Effector memory CD4-positive, alpha-beta T cell (primary cell): ENCODE measurements around the gene OBSCN.
"Not testable (repeated sequence)": the region's sequence is repeated elsewhere in the genome, so short reads cannot be mapped to it uniquely, and the experiment has no call there.

Experiments used
- DNase-seq, 3 donors: peaks; one replicate each; pipeline ENCODE4 v3.0.0-alpha.2; 2020
- H3K27ac ChIP-seq: 2 replicates; pipeline ENCODE4 v1.7.0; 2013; ENCODE audit warnings: mild to moderate bottlenecking, low read length, moderate library complexity; ENCODE audit not compliant: insufficient read depth, poor library complexity, severe bottlenecking
- H3K27me3 ChIP-seq: replicated peaks from 2 replicates; pipeline ENCODE4 v1.7.0; 2013; ENCODE audit warnings: mild to moderate bottlenecking, low read length; ENCODE audit not compliant: insufficient read depth, control insufficient read depth, poor library complexity, severe bottlenecking
- H3K36me3 ChIP-seq: 2 replicates; pipeline ENCODE4 v1.7.0; 2013; ENCODE audit warnings: mild to moderate bottlenecking, low read length, moderate library complexity; ENCODE audit not compliant: control insufficient read depth, insufficient read depth
- H3K4me1 ChIP-seq: 2 replicates; pipeline ENCODE4 v1.7.0; 2013; ENCODE audit warnings: low read length, mild to moderate bottlenecking; ENCODE audit not compliant: control insufficient read depth, insufficient read depth, poor library complexity, severe bottlenecking
- H3K4me3 ChIP-seq: 2 replicates; pipeline ENCODE4 v1.7.0; 2013; ENCODE audit warnings: low read length, low read depth, mild to moderate bottlenecking; ENCODE audit not compliant: insufficient read depth, poor library complexity, severe bottlenecking
- H3K9me3 ChIP-seq: 2 replicates; pipeline ENCODE4 v1.7.0; 2013; ENCODE audit warnings: mild to moderate bottlenecking, low read length, moderate library complexity; ENCODE audit not compliant: control insufficient read depth

OBSCN gene

DNA sequence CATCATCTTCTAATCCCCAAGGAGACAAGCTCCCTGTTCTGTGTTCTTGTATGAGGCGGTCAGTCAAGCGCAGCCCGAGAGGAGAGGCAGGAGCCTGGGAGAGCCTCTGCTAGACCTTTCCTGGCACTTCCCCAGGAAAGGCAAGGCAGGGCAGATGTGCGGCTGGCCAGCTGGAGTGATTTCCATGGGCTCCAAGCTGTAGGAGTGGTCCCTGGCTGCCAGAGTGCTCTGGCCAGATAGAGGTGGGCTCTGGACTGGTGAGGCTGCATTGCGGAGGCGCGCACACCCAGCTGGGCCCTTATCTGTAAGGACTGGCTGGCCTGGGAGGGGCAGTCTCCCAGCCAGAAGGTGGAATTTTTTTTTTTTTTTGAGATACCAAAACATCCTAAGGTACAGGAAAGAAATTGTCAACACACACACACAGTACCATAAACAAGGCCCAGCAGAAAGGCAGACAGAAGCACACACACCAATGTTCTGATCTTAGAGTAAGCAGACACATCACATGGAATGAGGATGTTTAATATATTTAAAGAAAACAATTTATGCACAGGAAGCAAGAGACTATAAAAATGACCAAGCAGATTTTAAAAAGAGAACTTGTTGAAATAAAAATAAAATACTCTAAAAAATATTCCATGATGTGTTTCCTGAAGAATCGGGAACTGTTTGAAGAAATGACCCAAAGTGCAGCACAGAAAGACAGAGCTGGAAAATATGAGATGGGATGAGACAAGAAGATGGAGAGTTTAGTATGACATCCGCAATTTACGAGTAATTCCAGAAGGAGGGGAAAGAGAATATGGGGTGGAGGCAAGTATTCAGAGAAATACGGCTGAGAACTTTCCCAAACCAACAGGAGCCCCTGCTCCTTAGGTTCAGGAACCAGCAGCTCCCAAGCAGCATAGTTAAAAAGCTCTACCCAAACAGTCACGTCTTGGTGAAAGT lies 28.8 kb upstream of the OBSCN start:
- Histone ChIP-seq H3K9me3 (no peaks in the 10 kb centered on the region), H3K27me3 (no peaks in the 10 kb centered on the region), H3K4me1 (no peaks in the 10 kb centered on the region), H3K27ac (no peak overlapping the region), H3K36me3 (peaks cover 15% of the 10 kb centered on the region), H3K4me3 (no peak overlapping the region)
- DNase-seq = no peak

DNA sequence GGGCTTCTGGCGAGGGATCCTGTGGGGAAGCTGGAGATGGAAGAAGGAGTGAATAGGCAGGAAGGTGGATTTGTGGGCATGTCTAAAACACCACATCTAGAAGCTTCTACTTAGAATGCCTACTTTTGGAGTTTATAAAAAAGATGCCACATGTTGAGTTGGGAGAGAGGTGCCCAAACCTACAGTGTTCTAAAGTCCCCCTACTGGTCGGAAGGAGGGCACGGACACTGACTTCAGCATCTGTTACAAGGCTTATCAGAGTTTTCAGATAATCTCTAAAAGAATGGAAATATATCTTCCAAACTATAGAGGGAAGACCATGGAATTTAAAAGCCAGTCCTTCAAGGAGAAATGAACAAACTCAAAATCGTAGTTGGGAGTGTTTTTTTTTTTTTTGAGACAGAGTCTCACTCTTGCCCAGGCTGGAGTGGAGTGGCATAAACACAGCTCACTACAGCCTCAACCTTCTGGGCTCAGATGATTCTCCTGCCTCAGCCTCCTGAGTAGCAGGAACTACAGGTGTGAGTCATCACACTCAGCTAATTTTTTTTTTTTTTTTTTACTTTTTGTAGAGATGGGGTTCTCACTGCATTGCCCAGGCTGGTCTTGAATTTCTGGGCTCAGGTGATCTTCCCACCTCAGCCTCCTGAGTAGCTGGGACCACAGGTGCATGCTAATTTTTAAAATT lies 27.4 kb upstream of the OBSCN start:
- H3K27ac ChIP-seq = no peak overlapping the region
- DNase-seq = no peak
- H3K27me3 ChIP-seq = no peaks in the 10 kb centered on the region
- H3K36me3 ChIP-seq = peaks cover 6% of the 10 kb centered on the region
- H3K4me3 ChIP-seq = no peak overlapping the region
- peaks cover 2% of the 10 kb centered on the region for H3K4me1 ChIP-seq
- H3K9me3 ChIP-seq = no peaks in the 10 kb centered on the region

DNA sequence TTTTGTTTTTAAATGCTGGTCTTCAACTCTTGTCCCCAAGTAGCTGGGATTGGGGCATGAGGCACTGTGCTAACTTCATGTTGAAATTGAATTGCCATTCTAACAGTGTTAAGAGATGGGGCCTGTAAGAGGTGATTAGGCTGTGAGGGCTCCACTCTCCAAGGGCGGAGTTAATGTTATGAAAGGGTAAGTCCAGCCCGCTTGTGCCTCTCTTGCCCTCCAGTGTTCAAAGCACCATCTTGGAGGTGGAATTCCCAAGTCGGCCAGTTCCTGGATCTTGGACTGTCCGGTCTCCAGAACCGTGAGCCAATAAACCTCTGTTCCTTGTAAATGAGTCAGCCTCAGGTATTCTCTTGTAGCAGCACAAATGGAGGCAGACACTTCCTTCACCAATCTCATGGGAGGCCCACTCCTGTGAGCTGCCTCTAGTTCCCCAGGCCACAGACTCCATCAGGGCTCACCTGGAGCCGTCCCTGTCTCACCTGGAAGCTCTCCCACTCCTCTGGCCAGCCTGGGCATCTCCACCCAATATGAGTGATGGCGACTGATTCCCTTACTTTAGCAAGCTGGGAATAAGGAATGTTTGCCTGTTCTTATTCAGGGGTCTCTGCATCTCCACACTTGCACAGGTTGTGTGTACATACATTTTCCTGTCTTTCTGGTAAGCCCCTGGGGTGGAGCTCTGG lies 26.7 kb upstream of the OBSCN start:
- H3K27me3 ChIP-seq = no peaks in the 10 kb centered on the region
- no peaks in the 10 kb centered on the region for H3K36me3 ChIP-seq
- H3K9me3 ChIP-seq = no peaks in the 10 kb centered on the region
- H3K27ac ChIP-seq = no peak overlapping the region
- DNase-seq = no peak
- H3K4me1 ChIP-seq = peaks cover 6% of the 10 kb centered on the region
- H3K4me3 ChIP-seq = no peak overlapping the region

- Histone ChIP-seq H3K36me3 (no peaks in the 10 kb centered on the region), H3K4me3 (no peak overlapping the region), H3K27ac (no peak overlapping the region), H3K9me3 (no peaks in the 10 kb centered on the region), H3K4me1 (peaks cover 6% of the 10 kb centered on the region), H3K27me3 (no peaks in the 10 kb centered on the region)
- no peak for DNase-seq
Measured at GRCh38 chr1:228181645-228182034, 26.2 kb upstream of the OBSCN start.

- no peaks in the 10 kb centered on the region for H3K9me3 ChIP-seq
- no peak overlapping the region for H3K27ac ChIP-seq
- DNase-seq = no peak
- H3K36me3 ChIP-seq = no peaks in the 10 kb centered on the region
- peaks cover 6% of the 10 kb centered on the region for H3K4me1 ChIP-seq
- H3K27me3 ChIP-seq = no peaks in the 10 kb centered on the region
- no peak overlapping the region for H3K4me3 ChIP-seq
Measured at GRCh38 chr1:228182296-228183030, 25.4 kb upstream of the OBSCN start.

DNA sequence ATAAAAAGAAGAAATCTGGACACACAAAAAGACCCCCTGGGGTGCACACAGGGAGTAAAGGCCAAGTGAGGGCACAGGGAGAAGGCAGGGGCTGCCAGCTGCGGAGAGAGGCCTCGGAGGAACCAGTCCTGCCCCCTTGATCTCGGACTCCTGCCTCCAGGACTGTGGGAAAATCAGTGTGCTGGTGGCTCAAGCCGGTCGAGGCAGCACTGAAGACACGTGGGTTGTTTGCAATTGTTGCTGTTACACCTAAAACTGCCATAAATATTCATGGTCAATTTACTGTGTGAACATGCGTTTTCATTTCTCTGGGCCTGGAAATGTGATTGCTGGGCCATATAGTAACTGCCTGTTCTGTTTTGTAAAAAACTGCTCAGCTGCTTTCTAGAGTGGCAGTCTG lies 23.7 kb upstream of the OBSCN start:
- H3K36me3 ChIP-seq = no peaks in the 10 kb centered on the region
- DNase-seq = no peak
- peaks cover 6% of the 10 kb centered on the region for H3K4me1 ChIP-seq

DNA sequence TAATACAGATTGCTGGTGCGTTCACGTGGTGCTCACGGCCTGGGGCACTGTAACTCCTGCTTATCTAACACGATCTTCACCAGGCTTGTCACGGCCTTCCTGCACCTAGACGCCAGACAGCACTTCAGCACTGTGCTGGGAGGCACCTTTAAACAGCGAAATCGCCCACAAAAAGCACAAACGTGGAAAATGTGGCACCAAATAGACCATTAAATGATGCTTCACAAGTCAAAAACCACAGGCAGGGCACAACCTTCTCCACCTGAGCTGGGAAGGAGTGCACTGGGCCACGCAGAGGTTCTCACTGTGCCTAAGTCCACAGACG lies 22.2 kb upstream of the OBSCN start:
- DNase-seq = peak; percentile 63 to 68 (median 65)
- H3K4me1 ChIP-seq = peaks cover 6% of the 10 kb centered on the region

More for the DNA sequence above, 23.7 kb upstream of the OBSCN start:
- Histone ChIP-seq H3K9me3 (no peaks in the 10 kb centered on the region), H3K27me3 (no peaks in the 10 kb centered on the region), H3K27ac (no peak overlapping the region), H3K4me3 (no peak overlapping the region)

GRCh38 chr1:228188249-228188648 lies 19.6 kb upstream of the OBSCN start:
- DNase-seq, H3K27ac ChIP-seq, H3K9me3 ChIP-seq, H3K4me3 ChIP-seq, H3K4me1 ChIP-seq, H3K36me3 ChIP-seq, H3K27me3 ChIP-seq: not testable (repeated sequence)

More for the DNA sequence above, 22.2 kb upstream of the OBSCN start:
- H3K27ac ChIP-seq = peak overlapping the region; percentile 8
- no peaks in the 10 kb centered on the region for H3K27me3 ChIP-seq
- no peak overlapping the region for H3K4me3 ChIP-seq
- no peaks in the 10 kb centered on the region for H3K9me3 ChIP-seq
- no peaks in the 10 kb centered on the region for H3K36me3 ChIP-seq

DNA sequence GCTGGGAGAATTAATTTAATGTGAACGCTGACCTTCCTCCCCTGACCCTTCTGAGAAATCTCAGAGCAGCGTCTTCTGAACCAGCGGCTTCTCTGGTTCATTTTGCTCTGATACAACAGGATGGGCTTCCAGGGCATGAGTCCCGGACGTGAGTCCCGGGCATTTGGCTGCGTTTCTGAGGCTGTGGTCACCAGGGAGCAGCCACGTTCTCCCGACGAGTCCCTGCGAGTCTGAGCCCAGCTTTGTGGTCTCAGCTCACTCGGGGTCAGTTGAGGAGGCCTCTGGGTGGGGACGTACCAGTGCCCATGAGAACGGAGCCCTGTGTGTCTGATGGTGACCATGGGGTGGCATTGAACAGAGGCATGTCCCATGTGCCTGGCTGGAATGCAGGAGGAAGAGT lies 17.7 kb upstream of the OBSCN start:
- Histone ChIP-seq H3K36me3 (no peaks in the 10 kb centered on the region), H3K9me3 (no peaks in the 10 kb centered on the region), H3K27ac (no peak overlapping the region), H3K4me3 (no peak overlapping the region), H3K4me1 (peaks cover 3% of the 10 kb centered on the region), H3K27me3 (no peaks in the 10 kb centered on the region)
- no peak for DNase-seq
